HUDEP-2 (cell line): Measurements from ENCODE around the gene UBQLN4.

Experiments used
- DNase-seq, 76 experiments: peaks; one replicate each; lab custom pipeline; 2025; ENCODE audit not compliant: unreplicated experiment in 76 of 76; lab: John Stamatoyannopoulos, UW

UBQLN4 gene

DNA sequence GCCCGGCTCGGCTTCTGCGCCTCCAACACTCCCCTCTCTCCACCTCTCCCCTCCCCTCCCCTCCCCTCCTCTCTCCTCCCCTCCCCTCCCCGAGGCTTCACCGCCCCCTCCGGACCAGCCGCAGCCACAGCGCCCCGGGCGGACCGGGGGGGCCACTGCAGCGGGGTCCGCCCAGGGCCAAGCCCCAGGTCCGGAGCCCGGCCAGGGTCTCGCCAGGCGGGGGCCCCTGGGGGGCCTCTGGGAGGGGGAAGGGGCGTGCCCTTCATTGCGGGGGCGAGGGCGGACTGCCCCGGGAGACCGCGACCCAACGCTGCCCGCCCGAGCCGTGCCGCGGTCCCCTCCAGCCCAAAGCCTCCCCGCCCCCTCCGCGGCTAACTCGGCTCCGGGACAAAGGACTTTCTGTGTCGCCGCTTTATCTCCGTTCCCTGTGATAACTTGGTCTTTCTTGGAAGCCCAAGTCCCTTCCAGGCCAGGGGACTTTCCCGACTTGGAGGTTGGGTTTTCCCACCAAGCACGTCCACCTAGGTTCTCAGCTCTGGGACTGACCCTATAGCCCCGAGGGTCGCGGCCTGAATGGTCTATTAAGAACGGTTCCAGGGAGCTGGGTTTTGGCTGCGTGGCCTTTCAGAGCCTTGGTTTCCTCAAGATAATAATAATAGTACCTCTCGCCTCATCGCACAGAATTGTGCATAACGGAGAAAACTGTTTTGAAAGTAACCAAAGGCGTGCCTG lies at the start of gene UBQLN4:
TSS of gene UBQLN4 (minus strand) at position 31 of the 732 bp plus-strand sequence. CDS start 97 bp downstream, outside the sequence.
- DNase-seq, result peak in 73 of 76 experiments; percentile 9 to 91 (median 80)

DNA sequence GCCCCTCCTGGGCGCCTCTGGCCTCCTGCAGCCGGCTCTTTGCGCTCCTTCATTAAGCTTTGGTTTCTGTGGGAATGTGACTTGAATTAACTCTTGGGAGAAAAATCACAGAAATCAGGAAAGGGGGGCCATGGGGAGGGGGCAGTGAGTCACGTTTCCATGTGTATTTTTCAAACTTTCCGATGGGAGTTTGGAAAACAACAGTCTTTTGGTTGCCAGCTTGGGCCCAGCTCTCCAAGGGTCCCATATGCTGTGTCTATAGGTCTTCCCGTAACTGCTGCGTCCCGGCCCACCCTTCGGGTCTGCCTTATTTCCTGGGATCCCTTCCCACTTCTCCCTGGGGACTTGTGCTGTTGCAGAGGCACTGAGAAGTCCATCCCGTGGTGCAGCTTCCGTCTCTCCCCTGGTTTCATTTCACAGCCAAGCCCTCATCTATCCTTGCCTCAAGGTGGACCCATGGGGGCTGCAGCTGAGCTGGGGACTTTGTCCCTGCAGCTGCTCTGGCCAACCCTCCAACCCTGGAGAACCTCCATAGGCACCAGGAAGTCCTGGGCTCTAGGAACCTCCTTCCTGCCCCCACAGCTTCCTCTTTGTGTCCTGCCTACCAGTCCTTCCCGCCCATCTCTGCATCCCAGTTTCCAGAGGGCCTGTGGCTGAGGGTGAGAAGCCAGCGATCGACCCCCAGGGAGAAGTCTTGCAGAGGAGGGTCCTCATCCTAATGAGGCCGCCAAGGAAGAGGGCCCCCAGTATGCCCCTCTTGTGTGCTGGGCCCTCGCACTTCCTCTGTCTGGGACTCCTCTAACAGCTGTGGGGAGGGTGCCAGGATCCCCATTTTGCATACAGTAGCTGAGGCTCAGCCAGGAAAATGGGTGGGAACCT lies 49.3 kb upstream of the UBQLN4 start:
- peak in 14 of 76 experiments; percentile 32 to 79 (median 56) for DNase-seq

DNA sequence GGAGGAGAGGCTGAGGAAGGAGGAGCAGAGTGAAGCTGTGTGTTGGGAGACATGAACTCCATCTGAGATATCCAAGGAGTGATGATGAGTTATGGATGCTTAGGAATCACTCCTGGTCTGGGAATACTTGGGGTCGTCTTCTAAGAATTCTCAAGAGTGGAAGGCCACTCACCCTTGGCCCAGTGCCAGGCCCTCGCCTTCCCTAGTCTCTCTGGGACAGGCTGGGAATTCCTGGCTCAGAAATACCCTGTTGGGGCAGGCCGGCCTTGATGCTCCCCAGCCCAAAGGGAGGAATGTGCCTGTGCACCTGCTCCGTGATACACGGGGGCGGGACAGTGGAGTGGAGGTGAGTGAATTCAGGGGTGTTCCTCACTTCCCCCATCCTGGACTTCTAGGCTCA lies 48.3 kb upstream of the UBQLN4 start:
- DNase-seq, result no peak

DNA sequence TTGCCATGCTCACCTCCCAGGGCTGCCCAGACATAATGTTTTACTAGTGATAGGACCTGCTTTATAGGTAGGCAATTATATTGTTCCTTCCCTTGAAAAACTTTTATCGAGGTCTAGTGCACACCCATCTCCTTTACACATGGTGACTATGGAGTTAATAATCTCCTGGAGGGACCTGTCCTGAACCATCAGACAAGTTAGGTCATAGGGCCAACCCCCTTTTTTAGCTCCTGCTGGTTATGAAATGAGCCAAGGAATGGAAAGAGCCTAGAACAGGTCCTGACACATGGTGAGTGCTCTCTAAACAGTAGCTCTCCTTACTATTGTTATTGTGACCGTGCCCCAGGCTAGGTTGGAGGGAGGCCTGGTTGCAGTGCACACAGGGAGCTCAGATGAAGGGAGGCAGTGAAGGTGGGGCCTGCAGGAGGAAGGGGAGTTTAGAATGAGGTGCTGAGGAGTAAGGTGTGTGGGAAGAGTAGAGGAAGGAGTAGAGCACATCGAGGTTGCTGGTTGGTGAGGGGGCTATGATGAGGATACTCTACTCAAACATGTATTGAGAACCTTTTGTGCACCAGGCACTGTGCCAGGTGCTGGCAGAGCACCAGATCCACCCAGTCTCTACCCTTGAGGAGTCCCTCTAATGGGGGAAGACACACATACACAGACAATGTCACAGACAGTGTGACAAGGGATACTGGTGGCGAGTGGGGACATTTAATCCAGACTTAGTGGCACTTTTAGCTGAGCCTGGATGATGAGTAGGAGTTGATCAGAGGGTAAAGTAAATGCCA lies 46.8 kb upstream of the UBQLN4 start:
- DNase-seq, result peak in 60 of 76 experiments; percentile 3 to 74 (median 52)

DNA sequence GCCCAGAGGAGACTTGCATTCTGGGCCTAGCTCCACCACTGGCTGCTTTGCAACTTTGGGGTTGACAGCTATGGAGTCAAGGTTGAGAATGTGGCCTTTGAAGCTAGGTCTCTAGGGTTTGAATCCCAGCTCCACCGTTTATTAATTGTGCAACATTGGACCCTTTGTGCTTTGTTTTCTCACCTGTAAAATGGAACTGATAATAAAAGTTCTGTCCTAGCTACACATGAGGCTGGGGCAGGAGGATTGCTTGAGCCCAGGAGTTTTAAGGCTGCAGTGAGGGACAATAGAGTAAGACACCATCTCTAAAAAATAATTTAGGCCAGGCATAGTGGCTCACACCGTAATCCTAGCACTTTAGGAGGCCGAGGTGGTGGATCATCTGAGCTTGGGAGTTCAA lies 45.7 kb upstream of the UBQLN4 start:
- no peak for DNase-seq

DNA sequence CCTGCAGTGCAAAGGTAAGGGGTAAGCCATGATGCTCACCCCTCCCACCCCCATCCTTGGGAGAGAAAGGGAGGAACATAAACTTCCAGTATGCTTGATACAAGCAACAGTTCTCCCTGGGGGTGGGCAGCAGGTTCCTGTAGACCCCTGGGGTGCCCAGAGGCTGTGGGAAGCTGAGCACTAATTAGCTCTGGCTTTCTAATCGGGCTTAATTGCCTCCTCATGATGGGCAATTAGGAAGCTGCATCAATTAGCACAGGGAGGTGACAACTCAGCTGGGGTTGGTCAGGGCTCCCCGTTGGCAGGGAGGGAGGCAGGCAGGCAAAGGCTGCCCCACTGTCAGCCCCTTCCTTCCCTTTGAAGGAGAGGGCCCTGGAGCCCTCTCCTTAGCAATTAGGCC lies 45.2 kb upstream of the UBQLN4 start:
- no peak for DNase-seq

DNA sequence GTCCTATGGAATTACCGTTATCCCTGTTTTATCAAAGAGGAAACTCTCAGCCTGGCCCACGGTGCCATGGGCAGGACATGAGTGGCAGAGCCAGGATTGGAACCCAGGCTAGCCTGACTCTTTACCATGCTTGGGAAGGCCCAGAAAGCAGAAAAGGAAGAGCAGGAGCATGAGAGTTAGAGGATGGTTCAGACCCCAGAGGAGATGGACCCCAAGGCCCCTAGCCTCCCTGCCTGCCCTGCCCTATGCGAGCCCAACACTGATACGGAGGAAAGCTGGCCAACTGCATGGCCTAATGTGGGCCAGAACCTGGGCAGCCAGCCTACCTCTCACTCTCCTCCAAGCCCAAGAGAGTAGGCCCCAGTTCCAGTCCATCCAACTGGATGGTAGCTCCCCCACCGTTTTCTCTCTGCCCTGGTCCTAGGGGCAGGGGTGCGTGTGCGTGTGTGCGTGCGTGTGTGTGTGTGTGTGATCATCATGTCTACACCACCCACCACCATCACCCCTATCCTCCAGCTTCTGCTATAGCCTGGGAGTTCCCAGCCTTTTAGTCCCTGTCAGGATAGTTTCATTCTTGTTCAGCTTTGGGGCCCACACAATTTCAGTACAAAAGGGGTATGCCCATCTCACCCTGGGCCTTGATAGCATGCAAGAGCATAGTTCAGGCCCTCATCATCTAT lies 44.0 kb upstream of the UBQLN4 start:
- DNase-seq, result no peak

DNA sequence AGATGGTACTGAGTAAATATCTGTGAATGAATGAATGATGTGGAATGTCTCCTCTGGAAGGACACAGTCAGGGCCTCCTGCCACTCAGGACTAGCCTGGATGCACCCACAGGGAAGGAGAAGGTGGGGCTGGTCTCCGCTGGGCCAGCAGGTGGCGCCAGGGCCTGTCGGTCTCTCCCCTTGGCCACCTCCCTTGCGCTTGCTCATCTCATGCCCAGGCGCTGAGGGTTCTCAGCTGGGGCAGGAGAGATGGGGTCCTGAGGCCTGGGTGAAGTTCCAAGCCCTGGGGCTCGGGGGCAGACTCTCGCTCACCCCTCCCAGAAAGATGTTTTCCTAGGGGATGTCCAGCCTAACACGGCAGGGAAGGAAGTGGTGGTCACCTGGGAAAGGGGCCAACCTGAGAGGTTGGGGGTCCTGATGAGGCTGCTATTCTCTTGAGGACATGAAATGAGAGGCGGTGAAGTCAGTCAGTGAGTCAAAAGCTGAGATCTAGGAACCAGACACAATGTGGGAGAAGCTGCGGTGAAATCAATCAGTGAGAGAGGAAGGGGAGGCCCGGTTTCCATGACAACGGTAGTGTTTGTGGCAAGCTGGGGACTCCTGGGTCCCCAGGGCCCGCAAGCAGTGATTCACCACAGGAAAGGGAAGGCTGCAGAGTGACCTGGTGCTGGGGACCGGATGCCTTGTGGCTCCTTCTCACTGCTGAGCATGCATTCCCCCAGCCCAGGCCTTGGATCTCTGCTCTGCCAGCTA lies 43.2 kb upstream of the UBQLN4 start:
- DNase-seq, result peak in 71 of 76 experiments; percentile 15 to 88 (median 72)

DNA sequence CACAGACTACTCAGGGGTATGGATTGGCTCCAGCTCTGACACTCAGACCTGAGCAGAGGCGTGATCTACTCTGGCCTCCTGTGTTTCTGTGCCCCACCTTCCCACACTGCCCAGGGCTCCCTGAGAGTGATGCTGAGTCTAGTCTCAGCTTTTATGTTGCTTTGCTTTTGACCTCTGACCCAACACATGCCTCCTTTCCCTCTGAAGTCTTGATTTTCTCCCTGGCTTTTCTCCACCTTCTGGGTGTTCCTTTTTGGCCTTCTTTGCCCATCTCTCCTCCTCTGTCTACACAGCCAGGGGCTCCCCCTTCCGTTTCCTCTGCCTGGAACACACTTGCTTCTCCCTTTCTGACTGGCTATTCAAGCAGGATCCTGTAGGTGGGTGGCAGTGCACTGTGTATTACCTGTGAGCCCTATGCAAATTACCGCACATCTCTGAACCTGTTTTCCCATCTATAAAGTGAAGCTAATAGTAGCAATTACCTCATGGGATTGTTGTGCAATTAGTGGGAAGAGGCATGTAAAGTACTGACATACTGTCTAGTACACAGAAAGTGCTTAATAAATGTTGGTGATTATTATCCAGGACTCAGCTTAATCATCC lies 42.4 kb upstream of the UBQLN4 start:
- DNase-seq, result no peak

DNA sequence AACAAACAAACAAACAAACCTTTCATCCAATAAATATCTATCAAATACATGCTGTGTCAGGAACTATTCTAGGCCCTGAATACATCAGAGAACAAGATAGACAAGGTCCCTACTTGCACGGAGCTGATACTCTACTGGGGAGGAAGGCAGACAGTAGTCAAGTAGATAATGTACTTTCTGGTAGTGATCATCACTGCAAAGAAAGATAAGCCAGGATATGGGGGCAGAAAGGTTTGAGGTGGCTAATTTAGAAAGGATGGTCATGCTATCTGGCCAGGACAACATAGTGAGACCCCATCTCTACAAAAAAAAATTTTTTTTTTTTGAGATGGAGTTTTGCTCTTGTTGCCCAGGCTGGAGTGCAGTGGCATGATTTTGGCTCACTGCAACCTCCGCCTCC lies 38.0 kb upstream of the UBQLN4 start:
- DNase-seq, result peak in 4 of 76 experiments; percentile 8 to 15 (median 9)

DNA sequence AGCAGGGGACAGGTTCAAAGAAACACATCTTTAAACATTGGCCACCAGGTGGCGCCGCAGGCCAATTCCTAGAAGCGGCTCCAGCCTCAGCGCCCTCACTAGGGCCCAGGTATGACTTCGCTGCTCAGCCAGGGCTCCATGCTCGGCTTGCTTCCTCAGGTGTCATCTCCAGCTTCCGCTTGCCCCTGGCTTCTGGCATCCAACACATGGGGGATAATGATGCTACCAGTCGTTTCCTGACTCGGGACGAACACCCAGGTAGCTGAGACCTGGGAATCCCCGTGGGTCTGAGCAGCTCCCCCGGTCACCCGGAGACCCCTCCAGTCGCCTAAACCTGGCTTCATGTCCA lies 37.2 kb upstream of the UBQLN4 start:
- DNase-seq, result peak in 68 of 76 experiments; percentile 18 to 80 (median 64)

DNA sequence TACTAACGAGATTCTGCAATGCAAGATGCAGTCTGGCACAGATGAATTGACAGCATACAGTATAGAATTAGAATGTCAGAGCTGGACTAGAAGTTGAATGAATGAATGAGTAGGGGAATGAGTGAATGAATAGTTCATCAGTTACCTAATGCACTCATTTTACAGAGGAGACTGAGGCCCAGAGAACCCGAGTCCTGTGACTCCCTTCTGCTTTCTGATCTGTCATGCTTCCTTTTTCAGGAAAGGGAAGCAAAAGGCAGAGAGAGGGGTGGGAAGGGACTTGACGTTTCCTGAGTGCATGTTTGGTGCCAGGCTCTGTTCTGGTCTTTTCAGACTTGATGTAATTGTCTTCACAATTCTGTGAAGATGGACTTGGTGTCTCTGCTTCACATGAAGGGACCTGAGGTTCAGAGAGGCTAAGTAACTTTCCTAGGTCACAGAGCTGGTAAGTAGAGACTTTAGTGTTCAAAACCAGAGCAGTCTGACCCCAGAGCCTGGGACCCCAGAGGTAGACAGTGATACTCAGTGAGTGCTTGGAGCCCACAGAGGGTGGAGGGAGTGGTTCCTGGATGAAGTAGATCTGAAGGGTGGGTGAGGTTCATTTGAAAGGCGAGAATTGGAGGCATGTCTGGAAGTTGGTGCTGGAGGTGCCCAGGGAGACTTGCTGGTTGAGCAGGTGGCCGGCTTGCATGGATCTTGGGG lies 36.7 kb upstream of the UBQLN4 start:
- peak in 1 of 76 experiments; percentile 57 for DNase-seq

DNA sequence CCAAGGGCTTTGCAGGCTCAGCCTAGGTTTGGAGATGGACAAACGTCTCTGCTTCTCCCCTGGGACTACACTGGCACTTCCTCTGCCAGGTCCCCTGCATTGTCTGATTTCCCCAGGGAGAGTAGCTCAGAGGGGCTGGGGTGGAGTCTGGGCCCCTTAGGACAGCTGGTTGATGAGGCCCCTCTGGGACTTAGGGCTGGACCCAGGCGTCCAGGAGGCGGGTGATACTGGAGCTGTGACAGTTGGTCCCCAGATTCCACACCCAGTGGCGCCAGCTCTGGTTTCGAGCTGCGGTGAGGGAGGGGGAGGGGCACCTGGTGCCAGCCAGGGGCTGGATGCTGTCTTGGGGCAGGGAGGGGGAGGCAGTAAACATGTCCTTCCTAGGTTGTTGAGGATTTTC lies 36.1 kb upstream of the UBQLN4 start:
- peak in 2 of 76 experiments; percentile 9 to 19 for DNase-seq

DNA sequence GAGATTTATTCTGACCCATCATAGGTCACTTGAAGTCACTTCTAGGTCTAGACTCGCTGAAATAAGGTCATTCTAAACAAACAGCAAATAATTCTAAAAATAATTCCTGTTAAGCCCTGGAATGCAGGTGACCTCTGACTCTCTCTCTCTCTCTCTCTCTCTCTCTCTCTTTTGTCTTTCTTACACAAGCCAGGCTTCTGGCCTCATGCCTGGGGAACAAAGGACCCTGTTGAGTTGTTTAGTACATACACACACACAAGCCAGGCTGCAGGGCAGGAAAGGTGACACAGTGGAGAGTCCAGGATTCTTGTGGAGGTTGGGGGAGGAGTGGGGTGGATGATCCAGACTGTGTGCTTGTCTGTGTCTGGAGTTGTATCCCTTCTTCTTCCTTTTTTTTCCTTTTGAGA lies 32.7 kb upstream of the UBQLN4 start:
- no peak for DNase-seq

DNA sequence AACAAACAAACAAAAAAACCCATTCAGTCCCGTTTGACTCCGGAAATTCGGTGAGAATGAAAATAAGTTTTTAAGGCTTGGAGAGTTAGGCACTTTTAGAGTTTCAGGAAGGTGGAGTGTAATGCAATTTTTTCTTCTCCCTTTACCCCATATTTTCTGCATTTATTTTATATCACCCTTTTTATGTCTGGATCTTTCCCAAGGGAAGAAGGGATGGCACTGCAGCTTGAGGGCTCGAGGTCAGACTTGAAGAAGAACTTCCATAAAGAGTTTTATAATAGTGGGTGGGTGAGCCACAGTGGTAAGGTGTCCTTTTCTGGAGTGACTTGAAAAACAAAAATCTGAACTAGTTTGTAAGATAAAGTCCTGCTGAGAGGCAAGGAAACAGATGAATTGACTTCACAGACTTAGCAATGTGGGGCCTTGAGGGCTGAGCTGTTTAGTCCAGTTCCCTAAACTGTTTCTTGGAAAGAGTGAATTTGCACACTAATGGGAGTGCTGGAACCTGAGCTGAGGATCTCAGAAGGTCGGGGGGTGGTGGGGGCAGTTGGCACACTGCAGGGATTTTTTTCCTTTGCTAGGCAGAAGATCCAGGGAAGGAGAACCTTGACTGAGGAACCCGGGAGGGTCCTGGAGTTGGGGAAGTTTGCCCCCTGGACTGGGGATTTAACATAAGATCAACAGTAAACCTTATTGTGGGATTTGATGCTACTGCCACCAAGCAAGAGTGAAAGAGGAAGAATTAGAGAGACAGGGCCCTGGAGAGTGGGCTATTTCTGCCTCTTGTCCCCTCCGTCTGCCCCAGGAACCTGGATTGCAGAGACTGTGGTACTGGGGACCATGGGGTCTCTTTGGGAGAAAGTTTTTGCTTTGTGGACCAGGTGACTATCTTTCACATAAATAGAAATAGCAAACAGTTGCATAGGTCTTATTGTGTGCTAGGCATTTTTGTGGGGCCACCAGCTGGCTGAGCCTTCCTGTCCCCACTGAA lies 30.5 kb upstream of the UBQLN4 start:
- DNase-seq, result no peak

DNA sequence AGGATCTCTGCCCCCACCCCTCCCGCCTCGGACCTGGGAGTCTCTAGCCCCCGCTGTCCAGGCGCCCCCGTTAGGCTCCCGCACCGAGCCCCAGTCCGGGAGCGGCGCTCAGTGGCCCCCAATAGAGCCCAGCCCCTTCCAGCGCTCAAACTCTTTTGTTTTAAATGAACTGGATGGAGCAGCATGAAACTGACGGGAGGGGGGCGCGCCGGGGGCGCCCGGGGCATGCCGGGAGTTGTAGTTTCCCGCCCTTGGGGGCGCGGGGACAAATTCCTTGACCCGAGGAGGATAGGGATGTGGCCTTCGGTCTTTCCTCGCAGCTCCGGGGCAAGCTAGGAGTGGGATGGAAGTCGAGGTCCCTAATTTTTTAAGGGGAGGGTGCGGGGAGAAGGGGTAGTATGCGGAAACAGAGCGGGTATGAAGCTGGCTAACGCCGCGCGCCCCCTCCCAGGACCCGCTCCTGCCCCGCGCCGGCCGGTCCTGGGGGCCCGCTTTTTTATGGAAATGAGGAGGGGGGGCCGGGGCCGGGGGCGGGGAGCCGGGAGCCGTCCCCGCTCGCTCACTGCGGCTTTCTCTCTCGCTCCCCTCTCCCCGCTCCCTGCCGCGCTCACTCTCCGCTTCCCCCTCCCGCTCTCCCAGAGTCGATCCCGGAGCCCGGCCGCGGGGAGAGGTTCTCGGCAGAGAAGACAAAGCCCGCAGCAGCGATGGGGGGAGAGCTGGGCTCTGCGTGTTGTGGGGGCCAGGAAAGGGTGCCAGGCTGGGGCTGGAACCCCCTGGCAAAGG lies 28.9 kb upstream of the UBQLN4 start, which contains the start of gene MEX3A:
TSS of gene MEX3A (minus strand) at position 157 of the 783 bp plus-strand sequence. CDS start 467 bp downstream, outside the sequence.
- peak in 46 of 76 experiments; percentile 3 to 65 (median 35) for DNase-seq

DNA sequence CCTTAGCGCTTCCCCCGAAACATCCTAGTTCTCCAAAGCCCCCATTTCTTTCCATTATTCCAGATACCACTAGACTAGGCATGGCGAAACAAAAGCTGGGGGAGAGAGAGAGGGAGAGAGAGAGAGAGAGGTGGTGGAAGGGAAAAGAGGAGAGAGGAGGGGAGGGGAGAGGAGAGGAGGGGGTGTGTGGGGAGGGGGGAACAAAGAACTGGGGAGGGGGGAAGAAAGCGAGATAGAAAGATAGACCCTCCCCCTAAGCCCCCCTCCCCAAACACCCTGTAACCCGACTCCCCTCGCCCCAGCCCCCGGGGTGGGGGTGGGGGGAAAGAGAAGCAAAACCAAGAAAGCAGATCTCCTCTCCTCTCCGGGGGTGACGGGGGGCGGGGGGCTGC lies 28.3 kb upstream of the UBQLN4 start:
- no peak for DNase-seq
